ENCODE results near the gene SETD5.

- TF ChIP-seq CTCF (conservative IDR thresholded peaks at IDR 0.05; ENCODE audit: low read length), result no peak
- no peak for TF ChIP-seq EZH2phosphoT487 (IDR thresholded peaks at IDR 0.05; ENCODE audit: borderline replicate concordance)
These were observed 19.4 kb upstream of the SETD5 start for GRCh38 chr3:9377981-9378380.

Measured in Loucy (cell line).